SW480 (cell line): ENCODE results near the gene ARFRP1.

Experiments used
- DNase-seq: peaks from one replicate; pipeline ENCODE4 v3.0.0-alpha.2; 2016; ENCODE audit warnings: low spot score

ARFRP1 gene

DNA sequence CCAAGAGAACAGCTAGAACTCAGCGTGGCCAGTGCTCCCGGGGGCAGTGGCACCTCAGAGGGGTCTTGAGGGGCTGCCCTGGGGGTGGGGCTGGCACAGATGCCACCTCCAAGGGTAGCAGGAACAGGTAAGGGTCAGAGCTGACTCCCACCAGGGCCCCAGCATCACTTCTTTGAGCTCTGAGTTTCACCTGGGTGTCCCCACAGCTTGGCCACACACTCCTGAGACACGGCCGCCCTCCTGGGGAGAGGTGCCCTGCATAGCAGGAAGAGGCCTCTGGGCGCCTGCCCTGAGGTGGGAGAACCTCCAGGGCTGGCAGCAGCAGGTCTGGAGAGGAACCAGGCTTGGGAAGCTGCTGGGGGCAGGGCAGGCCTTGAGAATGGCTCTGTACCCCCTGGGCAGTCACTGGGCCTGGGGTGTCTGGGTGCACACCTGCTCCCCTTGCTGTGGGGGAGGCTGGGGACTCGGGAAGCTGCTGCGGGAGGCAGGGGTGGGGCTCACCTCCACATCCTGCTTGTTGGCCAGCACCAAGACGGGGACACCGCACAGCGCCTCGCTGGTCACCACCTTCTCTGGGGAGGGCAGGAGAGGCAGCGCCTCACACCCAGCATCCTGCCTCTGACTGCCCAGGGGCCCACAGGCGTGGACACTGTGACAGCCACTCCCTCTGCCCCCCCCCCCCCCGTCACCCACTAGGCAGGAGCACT is 6.3 kb downstream of the ARFRP1 start:
- no peak for DNase-seq

GRCh38 chr20:63701051-63701328 is 6.8 kb downstream of the ARFRP1 start:
- DNase-seq: no peak

DNA sequence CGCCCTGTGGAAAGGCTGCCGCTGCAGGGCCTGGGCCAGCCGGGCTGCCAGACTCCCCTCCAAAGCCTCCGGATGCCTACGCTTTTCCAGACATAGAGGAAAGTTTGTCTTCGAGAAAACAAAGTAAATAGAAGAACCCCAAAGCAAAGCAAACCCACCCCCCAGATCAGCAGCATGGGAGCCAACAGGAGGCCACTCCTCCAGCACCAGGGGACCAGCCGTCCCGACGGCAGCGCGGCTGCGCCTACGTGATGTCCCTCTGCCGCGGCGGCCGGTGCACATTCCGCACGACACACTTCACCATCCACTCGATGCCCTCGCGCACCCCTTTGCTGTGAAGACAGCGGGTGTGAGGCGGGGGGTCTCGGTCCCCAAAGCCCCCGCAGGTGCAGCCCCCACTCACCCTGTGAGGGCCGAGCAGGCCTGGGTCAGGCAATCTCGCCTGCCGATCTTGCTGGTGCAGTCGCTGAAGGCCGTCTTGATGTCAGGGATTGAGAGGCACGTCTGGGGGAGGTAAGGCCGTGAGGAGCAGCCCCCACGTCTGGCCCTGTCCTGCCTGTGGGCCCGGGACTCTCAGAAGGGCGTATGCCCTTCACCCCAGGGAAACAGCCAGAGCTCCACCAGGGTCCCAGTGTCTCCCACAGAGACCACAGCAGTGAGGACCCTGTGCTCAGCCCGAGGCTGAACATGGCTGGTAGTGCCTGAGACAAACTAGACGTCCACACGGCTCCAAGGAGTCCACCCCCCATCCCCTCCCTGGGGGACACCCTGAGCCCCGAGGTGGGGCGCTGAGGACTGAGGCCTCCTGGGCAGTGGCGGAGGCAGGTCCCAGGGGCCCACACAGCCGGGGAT is 7.4 kb downstream of the ARFRP1 start:
- DNase-seq: no peak

DNA sequence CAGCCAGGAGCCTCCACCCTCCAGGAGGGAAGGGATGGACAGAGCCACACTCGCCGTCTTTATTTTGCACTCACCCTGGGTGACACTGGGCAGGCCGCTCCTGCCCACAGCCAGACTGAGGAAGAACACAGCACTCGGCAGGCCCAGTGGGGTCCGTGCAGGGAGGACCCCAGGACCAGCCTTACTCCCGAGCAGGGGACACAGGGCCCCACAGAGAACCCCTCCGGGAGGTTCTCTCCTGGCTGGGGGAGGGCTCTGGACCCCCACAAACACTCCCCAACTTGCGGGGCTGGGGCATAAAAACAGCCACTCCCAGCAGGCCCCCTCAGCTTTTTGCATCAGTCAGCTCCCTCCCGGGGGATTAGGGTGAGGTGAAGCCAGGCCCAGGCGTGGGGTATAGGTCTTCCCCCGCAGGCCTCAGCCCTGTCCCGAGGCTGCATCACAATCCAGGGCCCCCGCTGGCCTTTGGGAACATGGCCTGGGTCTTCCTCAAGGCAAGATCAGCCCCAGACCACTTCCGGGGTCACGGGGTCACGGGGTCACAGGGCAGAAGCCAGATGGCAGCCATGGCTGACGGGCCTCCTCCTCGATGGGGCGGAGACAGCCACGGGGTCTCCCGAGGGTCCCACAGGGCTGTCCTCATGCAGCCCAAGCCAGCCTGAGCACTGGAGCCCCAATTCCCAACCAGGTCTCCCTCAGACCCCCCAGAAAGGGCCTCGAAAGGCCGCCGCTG is 8.1 kb downstream of the ARFRP1 start:
- DNase-seq: no peak

GRCh38 chr20:63698739-63699465 is 8.9 kb downstream of the ARFRP1 start:
- DNase-seq: peak; percentile 95

- DNase-seq: no peak
These were observed 9.8 kb downstream of the ARFRP1 start for GRCh38 chr20:63697868-63698545.

- peak; percentile 64 for DNase-seq
These were observed 10.4 kb downstream of the ARFRP1 start for GRCh38 chr20:63697357-63697867.

DNA sequence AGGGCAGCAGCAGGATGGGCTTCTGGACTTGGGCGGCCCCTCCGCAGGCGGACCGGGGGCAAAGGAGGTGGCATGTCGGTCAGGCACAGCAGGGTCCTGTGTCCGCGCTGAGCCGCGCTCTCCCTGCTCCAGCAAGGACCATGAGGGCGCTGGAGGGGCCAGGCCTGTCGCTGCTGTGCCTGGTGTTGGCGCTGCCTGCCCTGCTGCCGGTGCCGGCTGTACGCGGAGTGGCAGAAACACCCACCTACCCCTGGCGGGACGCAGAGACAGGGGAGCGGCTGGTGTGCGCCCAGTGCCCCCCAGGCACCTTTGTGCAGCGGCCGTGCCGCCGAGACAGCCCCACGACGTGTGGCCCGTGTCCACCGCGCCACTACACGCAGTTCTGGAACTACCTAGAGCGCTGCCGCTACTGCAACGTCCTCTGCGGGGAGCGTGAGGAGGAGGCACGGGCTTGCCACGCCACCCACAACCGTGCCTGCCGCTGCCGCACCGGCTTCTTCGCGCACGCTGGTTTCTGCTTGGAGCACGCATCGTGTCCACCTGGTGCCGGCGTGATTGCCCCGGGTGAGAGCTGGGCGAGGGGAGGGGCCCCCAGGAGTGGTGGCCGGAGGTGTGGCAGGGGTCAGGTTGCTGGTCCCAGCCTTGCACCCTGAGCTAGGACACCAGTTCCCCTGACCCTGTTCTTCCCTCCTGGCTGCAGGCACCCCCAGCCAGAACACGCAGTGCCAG is 11.0 kb downstream of the ARFRP1 start, which contains the start of gene TNFRSF6B:
Gene TNFRSF6B, plus strand, starts transcription at position 25 of the 729 bp plus-strand sequence. Its CDS starts 116 bp downstream, at position 141.
- peak; percentile 38 for DNase-seq

- peak; percentile 74 for DNase-seq
These were observed 11.5 kb downstream of the ARFRP1 start for GRCh38 chr20:63696306-63696627.

- no peak for DNase-seq
These were observed 12.1 kb downstream of the ARFRP1 start for GRCh38 chr20:63695424-63696305.

DNA sequence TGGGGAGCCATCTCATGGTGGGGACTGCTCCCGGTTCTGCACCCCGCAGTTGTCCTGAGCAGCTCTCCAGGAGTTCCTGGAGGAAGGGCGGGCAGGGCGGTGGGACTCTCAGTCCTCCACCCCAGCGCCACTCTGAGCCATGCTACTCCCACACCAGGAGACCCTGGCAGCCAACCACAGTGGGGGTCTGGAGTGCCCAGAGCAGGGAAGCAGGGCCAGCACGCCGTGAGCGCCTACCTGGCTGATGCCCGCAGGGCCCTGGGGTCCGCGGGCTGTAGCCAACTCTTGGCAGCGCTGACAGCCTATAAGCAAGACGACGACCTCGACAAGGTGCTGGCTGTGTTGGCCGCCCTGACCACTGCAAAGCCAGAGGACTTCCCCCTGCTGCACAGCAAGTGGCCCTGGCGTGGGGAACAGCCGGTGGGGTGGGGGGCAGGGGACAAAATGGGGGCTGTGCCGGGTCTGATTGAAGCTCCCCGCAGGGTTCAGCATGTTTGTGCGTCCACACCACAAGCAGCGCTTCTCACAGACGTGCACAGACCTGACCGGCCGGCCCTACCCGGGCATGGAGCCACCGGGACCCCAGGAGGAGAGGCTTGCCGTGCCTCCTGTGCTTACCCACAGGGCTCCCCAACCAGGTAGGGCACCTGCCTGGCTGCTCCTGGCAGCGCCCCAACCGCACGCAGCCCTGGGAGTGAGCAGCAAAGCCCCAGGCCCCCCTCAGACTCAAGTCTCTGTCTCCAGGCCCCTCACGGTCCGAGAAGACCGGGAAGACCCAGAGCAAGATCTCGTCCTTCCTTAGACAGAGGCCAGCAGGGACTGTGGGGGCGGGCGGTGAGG is 13.0 kb downstream of the ARFRP1 start:
- DNase-seq: no peak

GRCh38 chr20:63693733-63694583 is 13.8 kb downstream of the ARFRP1 start:
- DNase-seq: no peak

GRCh38 chr20:63693083-63693732 is 14.6 kb downstream of the ARFRP1 start:
- no peak for DNase-seq

GRCh38 chr20:63692436-63693082 is 15.2 kb downstream of the ARFRP1 start:
- peak; percentile 82 for DNase-seq

- peak; percentile 30 for DNase-seq
These were observed 15.9 kb downstream of the ARFRP1 start for GRCh38 chr20:63691711-63692435.
